Measurements from ENCODE around the gene SYCE3.

DNA sequence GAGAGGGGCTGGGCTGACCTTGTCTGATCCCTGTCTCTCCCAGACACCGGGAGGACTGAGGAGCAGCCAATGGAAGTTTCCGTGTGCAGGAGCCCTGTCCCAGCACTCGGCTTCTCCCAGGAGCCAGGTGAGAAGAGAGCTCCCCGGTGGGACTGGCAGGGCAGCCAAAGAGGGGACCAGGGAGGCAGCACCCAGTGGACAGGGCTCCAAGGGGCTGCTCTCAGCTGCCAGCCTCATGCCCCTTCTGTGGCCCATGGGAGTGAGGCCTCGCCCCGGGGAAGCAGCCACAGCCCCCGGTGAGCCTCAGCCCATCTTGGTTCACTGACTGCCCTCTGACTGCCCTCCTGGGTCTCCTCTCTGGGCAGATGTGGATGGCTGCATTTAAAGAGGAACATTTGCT, 44.1 kb downstream of the SYCE3 start:
- TF ChIP-seq, protein P1, sequence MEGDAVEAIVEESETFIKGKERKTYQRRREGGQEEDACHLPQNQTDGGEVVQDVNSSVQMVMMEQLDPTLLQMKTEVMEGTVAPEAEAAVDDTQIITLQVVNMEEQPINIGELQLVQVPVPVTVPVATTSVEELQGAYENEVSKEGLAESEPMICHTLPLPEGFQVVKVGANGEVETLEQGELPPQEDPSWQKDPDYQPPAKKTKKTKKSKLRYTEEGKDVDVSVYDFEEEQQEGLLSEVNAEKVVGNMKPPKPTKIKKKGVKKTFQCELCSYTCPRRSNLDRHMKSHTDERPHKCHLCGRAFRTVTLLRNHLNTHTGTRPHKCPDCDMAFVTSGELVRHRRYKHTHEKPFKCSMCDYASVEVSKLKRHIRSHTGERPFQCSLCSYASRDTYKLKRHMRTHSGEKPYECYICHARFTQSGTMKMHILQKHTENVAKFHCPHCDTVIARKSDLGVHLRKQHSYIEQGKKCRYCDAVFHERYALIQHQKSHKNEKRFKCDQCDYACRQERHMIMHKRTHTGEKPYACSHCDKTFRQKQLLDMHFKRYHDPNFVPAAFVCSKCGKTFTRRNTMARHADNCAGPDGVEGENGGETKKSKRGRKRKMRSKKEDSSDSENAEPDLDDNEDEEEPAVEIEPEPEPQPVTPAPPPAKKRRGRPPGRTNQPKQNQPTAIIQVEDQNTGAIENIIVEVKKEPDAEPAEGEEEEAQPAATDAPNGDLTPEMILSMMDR (conservative IDR thresholded peaks at IDR 0.05; ENCODE audit: low read length), result no peak
- no peak for TF ChIP-seq EZH2phosphoT487 (IDR thresholded peaks at IDR 0.05; ENCODE audit: borderline replicate concordance)

Measured in Loucy (cell line).